HuH-7 (cell line): ENCODE data around the gene RNF38.
"Not testable (repeated sequence)": the region's sequence is repeated elsewhere in the genome, so short reads cannot be mapped to it uniquely, and the experiment has no call there.

ENCODE experiments used
- DNase-seq: peaks from one replicate; pipeline ENCODE4 v3.0.0; 2011; ENCODE audit warnings: low spot score

RNF38 gene

DNA sequence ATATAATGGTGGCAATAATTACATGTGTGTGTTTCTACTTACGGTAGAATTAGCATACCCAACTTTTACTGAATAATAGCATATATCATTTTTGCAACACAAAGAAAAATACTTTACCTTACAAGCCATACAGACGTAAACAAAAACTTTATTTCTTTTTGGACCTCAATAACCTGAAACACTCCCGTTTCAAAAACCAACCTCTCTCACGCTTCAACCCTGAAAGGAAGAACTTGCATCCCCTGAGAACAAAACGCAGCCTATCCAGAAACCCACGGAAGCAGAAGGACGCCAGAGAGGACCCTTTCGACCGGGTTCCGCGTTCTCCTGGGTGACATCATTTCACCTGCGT lies at the start of gene RNF38:
Gene RNF38, minus strand, starts transcription at position 290 of the 352 bp plus-strand sequence. Its CDS starts 161 bp downstream, at position 129.
- DNase-seq = no peak

DNA sequence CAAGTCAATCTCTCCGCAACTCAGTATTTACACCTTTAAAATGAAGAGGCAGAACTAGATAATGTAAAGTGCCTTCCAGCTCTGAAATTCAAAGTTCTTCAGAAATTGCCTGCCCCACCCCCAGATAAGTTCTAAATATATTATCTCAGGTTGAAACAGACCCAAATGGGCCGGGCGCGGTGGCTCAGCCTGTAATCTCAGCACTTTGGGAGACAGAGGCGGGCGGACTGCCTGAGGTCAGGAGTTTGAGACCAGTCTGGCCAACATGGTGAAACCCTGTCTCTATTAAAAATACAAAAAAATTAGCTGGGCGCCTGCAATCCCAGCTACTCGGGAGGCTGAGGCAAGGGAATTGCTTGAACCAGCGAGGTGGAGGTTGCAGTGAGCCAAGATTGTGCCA lies 48.5 kb upstream of the RNF38 start:
- not testable (repeated sequence) for DNase-seq

DNA sequence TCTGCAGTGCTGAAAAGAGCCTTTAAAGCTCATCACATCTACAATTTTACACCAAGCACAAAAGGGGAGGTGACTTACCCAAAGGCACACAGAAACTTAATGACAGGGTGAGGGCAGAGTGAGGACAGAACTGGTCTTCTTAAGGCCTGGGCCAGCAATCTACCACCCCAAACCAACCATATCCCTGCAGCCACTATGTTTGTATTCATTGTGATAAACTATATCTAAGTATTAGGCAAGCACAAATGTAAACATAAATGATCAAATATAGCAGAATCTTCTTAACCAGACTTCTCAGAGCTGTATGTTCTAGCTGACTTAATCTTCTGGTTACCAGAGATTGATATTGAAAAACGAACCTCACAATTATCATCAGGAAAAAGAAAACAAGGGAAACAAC lies 47.9 kb upstream of the RNF38 start:
- DNase-seq = no peak

DNA sequence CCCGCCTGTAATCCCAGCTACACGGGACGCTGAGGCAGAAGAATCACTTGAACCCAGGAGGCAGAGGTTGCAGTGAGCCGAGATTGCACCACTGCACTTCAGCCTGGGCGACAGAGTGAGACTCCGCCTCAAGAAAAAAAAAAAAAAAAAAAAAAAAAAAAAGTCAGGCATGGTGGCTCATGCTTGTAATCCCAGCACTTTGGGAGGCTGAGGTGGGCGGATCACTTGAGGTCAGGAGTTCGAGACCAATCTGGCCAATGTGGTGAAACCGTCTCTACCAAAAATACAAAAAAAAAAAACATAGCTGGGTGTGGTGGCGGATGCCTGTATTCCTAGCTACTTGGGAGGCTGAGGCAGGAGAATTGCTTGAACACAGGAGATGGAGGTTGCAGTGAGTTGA lies 46.6 kb upstream of the RNF38 start:
- not testable (repeated sequence) for DNase-seq

DNA sequence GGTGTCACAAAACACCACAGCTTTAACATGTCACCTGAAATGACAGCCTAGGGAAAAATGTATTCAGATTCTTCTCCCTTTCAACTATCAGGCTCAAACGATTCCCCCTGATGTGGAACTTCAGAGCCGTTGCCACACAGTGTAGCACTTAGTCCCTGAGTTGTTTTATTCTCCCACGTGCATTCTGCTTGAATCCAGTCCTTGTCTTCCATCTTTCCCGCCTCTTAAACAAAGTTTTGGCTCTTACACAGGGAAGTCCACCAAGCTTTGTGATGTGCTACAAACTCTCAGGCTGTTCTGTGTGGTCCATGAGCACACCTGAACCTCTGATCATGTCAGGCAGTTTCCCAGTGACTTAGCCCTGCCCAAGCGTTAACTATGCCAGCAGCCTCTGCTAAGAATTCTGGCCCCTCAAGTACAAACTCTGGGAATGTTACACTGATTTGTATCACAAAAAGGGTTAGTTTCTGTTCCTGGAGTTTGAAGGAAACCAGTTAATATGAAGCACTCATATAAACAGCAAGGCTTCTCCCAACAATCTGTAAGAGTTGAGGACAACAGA lies 45.8 kb upstream of the RNF38 start:
- DNase-seq = no peak

DNA sequence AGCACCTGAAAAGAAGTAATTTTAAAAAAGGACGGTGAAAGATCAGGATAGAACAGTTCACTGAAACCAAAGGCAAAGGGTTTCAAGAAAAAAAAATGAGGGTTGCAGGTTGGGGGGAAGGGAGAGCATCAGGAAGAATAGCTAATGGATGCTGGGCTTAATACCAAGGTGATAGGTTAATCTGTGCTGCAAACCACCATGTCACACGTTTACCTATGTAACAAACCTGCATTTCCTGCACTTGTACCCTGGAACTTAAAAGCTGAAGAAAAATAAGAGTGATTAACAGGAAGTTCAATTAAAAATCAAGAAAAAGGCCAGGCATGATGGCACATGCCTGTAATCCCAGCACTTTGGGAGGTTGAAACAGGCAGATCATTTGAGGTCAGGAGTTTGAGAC lies 44.1 kb upstream of the RNF38 start:
- DNase-seq = no peak

DNA sequence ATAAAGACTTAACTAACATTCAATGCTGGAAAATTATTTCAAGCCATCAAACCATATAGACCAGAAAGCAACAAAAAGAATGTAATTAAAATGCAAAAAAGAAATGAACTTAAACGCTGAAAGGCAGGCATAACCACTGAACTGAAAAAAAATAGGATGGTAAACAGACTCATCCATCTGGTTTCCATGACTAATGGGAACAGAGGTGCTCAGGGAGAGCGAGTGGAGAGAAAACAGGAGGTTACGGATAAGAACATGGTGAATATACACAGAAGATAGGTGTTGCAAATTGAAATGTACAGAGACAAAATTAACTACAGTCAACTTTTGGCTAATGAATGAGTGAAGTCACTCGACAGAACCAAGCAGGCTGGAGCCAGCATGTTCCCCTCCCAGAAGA lies 43.5 kb upstream of the RNF38 start:
- no peak for DNase-seq

DNA sequence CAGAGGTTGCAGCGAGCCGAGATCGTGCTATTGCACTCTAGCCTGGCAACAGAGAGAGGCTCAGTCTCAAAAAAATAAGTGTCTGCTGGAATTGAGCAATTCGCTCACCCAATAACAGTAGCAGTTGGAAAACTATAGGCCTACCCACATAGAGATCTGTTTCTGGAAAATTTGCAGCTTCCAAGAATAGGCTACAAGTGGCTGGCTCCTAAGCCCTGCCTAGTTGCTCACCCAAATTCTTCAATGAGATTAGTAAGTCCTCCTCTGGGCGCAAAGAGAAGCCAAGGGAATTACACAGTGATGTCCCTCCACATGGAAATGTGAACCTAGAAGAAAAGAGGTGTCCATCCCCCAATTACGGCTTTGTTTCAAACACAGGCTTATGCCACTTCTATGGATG lies 42.6 kb upstream of the RNF38 start:
- no peak for DNase-seq

DNA sequence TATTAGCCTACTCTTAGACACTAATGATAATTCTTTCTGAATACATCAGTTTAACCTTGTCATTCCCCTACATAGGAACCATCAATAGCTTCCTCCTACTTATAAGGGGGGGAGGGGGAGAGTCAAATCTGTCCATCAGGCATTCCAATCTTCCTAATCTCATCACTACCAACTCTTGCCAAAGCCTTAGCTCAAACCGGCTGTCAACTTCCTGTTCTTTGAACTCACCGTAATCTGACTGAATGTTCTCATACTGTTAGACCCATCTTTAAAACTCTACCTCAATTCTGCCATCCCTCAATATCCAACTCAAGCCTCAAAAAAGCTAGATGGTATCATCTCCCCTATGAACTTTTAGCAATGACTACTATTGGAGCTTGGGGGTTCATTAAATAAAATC lies 41.9 kb upstream of the RNF38 start:
- no peak for DNase-seq

DNA sequence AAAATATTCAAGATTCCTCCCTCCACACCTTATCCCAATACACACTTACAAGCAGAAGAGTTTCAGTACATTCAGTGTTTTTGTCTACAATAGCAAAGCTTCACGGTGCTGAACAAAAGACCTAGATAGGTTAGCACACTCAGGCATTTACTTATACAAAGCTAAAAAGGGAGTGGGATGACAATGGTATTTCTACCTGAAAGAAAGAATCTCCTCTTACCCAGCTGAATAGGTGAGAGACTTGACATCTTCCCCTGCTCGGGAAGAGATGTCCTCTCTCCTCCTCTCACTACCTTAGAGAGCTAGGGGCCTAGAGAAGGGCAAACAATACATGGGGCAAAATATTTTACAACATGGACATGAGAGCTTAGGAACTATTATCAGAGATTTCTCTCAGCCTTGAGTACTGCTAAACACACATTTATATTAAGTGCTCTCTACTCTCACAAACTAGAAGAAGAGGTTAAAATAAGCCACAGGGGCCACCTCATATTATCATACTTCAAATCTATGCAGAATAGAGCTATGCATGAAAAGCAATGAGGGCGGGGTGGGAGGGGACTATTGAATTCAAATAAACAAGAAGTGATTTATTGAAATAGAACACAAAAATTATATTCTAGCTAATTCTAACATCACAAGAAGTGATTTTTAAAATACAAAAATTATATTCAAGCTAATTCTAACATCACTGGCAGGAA lies 38.6 kb upstream of the RNF38 start:
- no peak for DNase-seq

DNA sequence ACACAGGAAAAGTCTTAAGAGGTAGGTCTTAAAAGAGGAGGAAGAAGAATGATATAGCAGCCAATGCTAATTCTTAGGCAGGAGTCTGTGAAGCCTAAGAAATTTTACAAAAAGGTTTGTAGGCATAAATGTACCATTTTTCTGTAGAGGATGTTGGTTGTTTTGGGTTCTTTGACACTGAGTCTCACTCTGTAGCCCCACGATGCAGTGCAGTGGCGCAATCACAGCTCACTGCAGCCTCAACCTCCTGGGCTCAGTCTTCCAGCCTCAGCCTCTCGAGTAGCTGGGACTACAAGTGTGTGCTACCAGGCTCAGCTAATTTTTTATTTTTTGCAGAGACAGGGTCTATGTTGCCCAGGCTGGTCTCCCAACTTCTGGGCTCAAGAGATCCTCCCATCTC lies 37.7 kb upstream of the RNF38 start:
- no peak for DNase-seq

DNA sequence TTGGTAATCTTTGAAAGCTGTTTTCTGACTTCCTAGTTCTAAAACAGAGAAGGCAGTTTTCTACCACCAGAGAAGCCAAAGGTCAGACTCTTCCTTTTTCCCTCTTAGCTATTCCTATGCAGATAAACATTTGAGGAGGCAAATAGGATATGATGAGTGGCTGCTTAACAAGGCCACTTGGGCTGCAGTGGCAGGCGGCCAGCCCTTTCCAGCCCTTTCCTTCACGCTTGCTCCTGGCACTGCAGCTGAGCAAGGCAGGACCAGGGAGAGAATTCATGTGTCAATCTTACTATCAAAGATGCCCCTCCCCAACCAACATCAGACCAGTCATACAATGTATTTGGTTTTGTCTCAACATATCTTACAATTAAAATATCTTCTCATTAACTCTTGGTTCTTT lies 36.8 kb upstream of the RNF38 start:
- DNase-seq = no peak

DNA sequence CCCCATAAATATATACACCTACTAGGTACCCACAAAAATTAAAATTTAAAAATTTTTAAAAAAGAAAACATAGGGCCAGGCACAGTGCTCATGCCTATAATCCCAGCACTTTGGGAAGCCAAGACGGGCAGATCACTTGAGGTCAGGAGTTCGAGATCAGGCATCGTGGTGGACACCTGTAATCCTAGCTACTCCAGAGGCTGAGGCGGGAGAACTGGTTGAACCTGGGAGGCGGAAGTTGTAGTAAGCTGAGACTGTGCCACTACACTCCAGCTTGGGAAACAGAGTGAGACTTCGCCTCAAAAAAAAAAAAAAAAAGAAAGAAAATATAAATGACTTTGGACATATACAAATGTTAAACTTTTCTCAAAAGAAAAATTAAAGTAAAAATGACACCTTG lies 33.3 kb upstream of the RNF38 start:
- DNase-seq = no peak

DNA sequence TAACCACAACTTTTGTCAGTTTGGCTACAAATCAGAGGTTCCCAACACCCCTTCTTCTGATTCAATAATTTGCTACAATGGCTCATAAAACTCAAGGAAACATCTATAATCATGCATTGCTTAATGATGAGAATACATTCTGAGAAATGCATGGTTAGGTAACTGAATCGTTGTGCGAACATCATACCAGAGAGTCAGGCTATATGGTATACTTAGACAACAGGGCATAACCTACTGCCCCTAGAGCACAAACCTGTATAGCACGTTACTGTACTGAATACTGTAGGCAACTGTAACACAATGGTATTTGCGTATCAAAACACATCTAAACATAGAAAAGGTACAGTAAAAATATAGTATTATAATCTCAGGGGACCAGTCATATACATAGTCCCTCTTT lies 31.0 kb upstream of the RNF38 start:
- DNase-seq = no peak

DNA sequence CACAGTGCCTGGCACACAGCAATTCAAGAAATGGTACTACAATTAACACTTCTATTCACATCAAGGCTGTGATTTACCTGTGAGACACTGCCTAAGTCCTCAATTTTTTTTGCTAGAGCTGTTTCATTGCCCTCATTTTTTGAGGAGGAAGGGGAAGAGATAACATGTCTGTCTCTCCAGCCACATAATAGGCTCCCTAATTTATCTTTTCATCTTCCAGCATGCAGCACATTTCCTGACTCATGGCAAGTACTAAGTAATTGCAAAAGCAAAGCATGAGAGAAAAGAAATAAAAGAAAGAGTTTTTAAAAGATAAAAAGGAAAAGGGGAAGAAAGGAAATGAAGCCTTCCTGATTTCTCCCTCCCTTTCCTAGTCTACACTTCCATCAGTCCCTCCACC lies 26.9 kb upstream of the RNF38 start:
- DNase-seq = no peak

DNA sequence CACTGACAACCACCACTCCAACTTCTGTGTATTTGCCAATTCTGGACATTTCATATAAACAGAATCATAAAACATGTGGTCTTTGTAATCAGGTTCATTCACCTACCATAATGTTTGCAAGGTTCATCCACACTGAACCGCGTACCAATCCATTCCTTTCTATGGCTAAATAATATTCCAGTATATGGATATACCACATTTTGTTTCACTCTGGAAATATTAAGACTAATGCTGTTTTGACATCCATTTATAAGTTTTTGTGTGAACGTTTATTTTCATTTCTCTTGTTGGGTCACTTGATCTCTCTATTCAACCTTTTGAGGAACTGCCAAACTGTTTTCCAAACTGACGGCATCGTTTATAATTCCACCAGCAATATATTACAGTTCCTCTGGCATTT lies 26.3 kb upstream of the RNF38 start:
- DNase-seq = no peak

DNA sequence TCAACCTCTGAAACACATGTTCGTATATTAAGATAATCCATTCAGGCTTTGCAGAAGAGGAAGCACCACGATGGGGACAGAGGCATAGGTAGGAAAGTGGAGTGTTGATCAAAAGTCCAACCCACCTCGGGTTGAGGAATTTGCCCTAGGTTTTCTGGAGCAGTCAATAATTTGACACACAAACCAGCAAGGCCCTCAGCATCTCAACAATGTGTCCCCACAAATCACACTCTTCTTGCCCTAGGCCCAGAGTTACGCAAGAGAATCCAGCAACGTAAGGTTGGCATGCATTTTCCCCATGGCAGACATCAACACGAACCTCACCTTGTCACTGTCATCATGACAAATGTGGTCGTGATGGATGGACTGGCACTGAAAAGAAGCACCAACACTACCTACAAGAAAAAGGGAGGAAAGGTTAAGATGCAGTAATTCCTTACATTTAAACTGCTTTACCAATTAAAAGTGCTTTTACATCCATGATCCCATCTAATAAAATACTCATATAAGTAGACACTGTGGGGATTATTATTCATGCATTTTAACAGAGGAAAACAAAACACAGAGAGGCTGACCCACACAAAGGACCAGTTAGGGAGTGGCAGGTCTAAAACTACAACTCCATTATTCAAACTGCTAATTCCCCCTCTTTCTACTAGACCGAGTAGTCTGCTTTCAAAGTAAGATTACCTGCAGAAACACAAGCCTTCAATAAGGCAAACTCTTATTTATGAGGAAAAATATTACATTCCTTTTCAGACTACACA lies 24.4 kb upstream of the RNF38 start:
- DNase-seq = no peak

DNA sequence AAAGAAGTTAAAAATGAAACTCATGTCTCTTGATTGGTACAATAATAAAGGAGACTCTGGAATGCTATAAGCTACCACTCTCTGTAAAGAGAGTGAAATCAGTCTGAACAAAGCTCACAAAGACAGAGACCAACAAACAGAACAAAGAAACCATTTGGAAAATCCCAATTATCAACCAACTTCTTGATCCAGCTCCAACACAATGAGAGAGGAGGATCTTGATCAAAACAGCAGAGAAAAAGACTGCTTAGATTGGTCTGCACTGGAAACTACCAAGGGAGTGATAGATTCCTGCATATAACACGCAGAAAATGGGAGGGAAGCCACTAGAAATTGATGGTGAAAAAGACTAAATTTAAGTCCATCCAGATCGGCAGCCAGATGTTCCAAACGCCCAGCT lies 23.1 kb upstream of the RNF38 start:
- no peak for DNase-seq

DNA sequence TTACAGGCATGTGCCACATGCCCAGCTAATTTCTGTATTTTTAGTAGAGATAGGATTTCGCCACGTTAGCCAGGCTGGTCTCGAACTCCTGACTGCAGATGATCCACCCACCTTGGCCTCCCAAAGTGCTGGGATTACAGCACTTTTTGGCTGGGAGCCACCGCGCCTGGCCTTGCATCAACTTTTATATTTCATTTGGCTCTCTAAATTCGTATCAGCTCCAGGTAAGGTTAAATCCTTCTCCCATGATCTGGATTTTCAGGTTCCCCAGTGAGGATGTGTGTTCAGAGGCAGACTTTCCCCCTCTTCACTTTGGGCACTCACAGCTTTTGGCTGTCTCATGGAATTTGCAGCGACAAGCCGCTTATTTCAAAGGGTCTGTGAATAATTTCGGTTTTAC lies 16.8 kb upstream of the RNF38 start:
- no peak for DNase-seq

DNA sequence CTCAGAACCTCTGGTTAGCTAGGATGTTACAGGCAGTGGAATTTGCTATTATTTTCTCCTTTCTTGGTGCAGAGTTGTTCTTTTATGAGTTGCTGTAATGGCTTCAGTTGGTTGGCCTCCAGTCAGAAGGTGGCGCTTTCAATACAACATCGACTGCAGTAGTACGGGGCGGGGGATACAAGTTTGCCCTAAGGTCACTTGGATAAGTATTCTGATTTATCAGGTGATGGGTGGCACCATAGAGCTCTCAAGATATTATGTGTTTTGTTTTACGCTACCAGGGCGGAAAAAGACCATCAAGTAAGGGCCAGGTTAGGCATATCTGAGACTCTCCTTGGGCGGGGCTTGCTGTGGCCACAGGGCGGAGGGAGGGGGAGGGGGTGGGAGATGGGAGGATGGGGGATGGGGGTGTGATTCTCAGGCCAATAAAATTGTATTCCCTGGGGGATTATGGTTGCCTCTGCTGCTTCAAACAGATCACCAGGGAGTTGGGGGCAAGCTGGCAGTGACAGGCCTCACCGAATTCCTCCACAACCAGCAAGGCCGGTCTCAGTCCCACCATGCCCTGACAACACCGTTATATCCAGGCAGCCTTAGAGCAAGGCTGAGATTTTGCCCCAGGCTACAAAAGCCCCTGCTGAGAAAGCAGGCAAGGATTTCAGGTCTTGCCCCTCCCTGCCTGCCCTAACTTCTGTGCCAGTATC lies 15.9 kb upstream of the RNF38 start:
- no peak for DNase-seq

DNA sequence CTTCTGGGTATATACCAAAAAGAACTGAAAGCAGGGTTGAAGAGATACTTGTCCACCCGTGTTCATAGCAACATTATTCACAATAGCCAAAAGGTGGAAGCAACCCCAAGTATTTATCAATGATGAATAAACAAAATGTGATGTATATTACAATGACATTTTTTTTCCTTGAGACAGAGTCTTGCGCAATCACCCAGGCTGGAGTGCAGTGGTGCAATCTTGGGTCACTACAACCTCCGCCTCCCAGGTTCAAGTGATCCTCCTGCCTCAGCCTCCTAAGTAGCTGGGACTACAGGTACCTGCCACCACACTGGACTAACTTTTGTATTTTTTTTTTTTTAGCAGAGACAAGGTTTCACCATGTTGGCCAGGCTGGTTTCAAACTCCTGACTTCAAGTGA lies 11.3 kb upstream of the RNF38 start:
- DNase-seq = not testable (repeated sequence)

DNA sequence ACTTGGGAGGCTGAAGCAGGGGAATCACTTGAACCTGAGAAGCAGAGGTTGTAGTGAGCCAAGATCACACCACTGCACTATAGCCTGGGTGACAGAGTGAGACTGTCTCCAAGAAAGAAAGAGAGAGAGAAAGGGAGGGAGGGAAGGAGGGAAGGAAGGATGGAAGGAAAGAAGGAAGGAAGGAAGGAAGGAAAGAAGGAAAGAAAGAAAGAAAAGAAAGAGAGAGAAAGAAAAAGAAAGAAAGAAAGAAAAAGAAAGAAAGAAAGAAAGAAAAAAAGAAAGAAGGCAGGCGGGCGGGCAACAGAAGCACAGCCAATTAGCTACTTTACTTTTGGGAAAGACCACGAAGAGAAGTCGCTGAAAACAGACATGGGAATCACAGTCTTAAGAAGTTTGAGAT lies 9.0 kb upstream of the RNF38 start:
- DNase-seq = not testable (repeated sequence)

DNA sequence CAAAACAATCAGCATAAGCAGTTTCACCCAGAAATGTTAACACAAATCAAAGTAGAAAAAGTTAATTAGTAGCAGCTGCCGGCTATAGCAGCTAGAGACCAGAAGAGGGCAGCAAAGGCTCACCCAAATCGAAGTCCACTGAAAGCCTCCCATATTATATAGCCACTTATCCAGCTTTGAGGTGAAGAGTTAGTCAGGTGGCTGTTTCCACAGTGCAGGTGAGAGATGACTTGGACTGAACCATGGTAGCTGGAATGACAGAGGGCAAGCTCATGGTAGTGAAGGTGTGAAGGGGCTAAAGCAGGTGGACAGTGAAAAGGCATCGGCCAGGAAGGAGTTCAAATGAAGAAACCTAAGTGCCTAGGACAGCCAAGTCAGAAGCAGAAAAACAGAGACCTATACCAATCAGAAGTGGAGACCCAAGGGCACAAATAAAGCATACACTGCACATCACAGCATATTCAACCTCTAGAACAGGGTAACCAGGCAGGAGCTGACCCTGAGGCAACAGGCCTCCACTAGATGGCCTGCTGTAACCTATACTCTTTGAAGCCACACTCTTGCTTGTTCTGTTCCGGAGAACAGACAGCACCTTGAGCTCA lies 7.2 kb upstream of the RNF38 start:
- peak; percentile 83 for DNase-seq
